Retinal pigment epithelial cell (primary cell): ENCODE results near the gene FOXP3.
"Not testable (repeated sequence)": the region's sequence is repeated elsewhere in the genome, so short reads cannot be mapped to it uniquely, and the experiment has no call there.

ENCODE experiments used
- DNase-seq: peaks from one replicate; pipeline ENCODE4 v3.0.0-alpha.2; 2010; ENCODE audit warnings: low read depth
- H3K4me3 ChIP-seq: 2 replicates; pipeline ENCODE4 v1.5.1; 2011; ENCODE audit warnings: mild to moderate bottlenecking, low read length, control low read depth, moderate library complexity
- TF ChIP-seq, protein P1 (sequence below): conservative IDR thresholded peaks from 2 replicates; pipeline ENCODE4 v1.5.1; 2011; ENCODE audit warnings: low read depth, low read length, control low read depth, inconsistent platforms

FOXP3 gene, protein sequence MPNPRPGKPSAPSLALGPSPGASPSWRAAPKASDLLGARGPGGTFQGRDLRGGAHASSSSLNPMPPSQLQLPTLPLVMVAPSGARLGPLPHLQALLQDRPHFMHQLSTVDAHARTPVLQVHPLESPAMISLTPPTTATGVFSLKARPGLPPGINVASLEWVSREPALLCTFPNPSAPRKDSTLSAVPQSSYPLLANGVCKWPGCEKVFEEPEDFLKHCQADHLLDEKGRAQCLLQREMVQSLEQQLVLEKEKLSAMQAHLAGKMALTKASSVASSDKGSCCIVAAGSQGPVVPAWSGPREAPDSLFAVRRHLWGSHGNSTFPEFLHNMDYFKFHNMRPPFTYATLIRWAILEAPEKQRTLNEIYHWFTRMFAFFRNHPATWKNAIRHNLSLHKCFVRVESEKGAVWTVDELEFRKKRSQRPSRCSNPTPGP

DNA sequence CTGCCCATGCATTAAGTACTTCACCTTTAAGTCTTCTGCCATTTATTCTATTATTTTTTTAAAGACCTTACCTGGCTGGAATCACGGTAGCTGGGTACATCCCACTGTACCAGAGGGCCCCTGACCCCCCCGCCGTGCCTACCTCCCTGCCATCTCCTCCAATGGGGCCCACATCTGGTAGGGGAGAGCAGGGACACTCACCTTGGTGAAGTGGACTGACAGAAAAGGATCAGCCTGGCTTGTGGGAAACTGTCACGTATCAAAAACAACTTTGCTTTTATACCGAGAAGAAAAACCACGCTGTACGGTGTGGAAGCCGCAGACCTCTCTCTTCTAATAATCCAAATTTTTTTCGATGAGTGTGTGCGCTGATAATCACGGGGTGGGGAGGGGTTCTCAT is at the start of gene FOXP3:
TSS of gene FOXP3 (minus strand) at position 251 of the 400 bp plus-strand sequence. CDS start 6,205 bp downstream, outside the sequence.
- DNase-seq: no peak

DNA sequence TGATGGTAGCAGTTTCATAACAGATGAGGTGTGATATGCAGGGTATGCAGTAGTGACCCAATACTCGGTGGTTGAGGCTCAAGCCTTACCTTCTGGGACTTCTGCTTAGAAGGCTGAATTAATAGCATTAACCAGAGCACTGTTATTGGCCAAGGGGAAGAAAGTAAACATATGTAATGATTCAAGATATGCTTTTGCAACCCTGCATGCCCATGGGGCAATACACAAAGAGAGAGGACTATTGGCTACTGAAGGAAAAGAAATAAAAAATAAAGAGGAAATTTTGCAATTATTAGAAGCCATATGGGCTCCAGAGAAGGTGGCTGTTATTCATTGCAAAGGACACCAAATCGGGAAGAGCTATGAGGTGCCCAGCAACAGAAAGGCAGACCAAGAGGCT is 47.7 kb upstream of the FOXP3 start:
- TF ChIP-seq, protein P1, sequence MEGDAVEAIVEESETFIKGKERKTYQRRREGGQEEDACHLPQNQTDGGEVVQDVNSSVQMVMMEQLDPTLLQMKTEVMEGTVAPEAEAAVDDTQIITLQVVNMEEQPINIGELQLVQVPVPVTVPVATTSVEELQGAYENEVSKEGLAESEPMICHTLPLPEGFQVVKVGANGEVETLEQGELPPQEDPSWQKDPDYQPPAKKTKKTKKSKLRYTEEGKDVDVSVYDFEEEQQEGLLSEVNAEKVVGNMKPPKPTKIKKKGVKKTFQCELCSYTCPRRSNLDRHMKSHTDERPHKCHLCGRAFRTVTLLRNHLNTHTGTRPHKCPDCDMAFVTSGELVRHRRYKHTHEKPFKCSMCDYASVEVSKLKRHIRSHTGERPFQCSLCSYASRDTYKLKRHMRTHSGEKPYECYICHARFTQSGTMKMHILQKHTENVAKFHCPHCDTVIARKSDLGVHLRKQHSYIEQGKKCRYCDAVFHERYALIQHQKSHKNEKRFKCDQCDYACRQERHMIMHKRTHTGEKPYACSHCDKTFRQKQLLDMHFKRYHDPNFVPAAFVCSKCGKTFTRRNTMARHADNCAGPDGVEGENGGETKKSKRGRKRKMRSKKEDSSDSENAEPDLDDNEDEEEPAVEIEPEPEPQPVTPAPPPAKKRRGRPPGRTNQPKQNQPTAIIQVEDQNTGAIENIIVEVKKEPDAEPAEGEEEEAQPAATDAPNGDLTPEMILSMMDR: no peak
- H3K4me3 ChIP-seq: no peak overlapping the region
- no peak for DNase-seq

More for the DNA sequence above, at the start of gene FOXP3:
- TF ChIP-seq, protein P1: no peak
- H3K4me3 ChIP-seq: no peak within 1 kb of the TSS

DNA sequence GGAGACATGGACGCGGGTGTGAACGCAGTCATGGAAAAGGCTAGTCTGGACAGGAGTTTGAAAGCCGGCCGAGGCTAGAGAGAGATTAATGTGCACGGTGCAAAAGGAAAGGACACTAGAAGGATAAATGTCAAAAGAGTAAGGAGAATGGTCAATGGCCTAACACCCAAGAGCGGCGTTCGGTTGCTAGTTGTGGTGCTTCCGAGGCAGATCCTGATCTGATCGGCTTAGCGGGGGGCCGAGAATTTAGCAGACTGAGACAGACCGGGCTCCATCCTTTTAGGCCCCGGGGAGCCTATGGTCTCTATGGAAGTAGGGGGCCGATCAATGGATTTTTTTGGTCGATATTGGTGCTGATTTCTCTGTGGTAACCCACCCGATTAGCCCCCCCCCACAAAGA is 45.9 kb upstream of the FOXP3 start:
- peak overlapping the region; percentile 19 for H3K4me3 ChIP-seq
- TF ChIP-seq, protein P1: no peak
- no peak for DNase-seq

DNA sequence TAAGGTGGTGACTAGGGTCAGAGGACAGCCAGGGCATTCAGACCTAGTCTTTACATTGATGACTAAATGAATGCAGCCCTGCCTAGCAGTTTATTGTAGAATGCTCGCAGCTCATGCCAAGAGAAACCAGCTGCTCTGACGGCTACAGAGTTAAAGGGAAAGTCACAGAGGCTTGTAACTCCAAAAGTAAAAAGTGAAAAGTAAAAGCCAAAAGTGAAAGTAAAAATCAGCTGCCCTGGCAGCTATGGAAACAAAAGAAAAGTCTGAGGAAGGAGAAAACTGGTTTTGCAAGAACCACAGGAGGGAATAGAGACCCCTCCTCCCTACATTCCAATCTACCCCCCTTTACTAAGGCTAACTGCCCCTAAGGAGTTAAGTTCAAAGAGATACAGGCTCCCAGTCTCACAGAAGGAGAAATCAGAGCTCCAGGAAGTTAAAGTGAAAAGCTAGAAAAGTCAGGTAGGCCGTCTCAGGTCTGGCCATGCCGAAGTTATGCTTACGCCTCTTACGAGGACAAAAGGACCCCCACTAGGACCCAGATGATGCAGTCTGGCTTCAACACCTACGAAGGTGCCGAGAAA is 45.0 kb upstream of the FOXP3 start:
- H3K4me3 ChIP-seq: peak overlapping the region; percentile 19
- TF ChIP-seq, protein P1: no peak
- no peak for DNase-seq

DNA sequence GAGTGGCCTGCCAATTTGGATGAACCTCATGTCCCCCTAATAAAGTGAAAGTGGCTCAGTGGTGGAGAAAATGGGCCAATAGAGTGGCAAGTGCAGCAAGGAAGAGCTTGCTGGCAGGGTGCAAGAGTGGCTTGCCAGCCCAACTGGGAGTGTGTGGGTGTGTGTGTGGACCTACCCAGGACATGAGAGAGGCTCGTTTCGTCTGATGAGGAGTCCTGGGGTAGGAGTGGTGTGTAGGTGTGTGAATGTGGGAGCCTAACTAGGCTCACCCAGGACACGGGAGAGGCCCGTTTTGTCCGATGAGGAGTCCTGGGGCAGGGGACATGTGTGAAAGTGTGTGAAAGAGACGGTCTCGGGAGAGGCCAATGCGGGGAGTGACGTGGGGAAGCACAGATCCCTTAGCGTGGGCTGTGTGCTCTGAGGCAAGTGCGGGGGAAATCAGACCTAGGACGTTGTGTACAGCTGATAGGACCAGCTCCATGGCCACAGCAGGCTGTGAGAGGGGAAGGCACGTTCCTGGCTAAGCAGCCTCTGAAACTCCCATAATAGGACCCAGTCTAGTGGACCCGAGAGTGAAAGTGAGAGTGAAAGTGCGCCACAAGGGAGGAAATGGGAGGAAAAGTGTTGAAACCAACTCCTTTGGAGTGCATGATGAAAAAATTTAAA is 44.2 kb upstream of the FOXP3 start:
- DNase-seq: no peak
- no peak overlapping the region for H3K4me3 ChIP-seq
- TF ChIP-seq, protein P1: no peak

DNA sequence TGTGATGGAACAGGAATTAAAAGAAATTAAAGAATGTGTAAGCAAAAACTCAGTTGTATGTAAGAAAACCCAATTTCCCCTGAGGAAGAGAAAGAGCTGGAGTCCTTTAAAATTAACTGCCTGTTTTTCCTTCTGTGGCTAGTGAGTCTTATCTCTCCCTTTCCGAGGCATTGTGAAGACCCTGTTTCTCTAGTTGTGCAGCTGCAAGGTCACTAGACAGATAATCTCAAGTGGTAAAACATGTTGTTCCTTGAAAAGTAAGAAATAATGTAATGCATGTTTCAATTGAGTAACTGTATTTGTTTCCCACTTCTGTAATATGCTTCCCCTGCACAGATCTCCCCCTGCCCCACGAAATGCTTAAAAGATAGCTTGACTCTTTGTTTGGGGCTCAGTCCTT is 43.3 kb upstream of the FOXP3 start:
- not testable (repeated sequence) for H3K4me3 ChIP-seq, DNase-seq

DNA sequence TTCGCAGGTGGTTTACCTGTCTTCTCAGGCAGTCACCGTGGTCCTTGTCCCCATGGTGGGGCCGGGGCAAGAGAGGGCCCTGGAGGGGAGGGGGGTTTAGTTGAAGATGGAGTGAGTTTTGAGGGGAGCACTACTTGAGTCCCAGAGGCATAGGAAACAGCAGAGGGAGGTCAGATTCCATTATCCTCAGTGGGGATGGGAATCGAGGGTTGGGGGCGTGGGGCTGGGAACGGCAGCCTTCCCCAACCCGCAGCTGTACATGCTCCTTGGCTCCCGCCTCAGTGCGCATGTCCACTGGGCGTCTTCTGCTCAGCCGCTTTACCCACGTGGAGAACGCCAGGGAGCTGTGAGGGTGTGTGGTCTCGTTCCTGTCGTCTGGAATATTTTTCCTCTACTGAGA is 38.8 kb upstream of the FOXP3 start, which contains the start of gene GAGE10:
TSS of gene GAGE10 (plus strand) at position 301 of the 400 bp plus-strand sequence. CDS start 1,214 bp downstream, outside the sequence.
- DNase-seq: no peak
- H3K4me3 ChIP-seq: no peak within 1 kb of the TSS
- TF ChIP-seq, protein P1: no peak
